NT2/D1 (cell line): ENCODE data around the gene HMGN4.

Source experiments
- SUZ12 ChIP-seq: IDR thresholded peaks from 2 replicates; pipeline ENCODE4 v1.6.1; 2011; ENCODE audit not compliant: insufficient read length, insufficient read depth; ENCODE audit errors: extremely low read depth
- YY1 ChIP-seq: IDR thresholded peaks from 2 replicates; pipeline ENCODE4 v1.6.1; 2011; ENCODE audit not compliant: insufficient read length, insufficient read depth

GRCh38 chr6:26500102-26500501 lies 38.1 kb upstream of the HMGN4 start, which contains the start of gene BTN1A1:
- no peak for TF ChIP-seq YY1
- no peak for TF ChIP-seq SUZ12
